H1 (cell line): ENCODE results near the gene CD151. TPM values are rescaled to one million over a fixed set of nuclear protein-coding genes. Genes with fewer than 3 reads are reported as not detected.

Source experiments
- BCL11A ChIP-seq, 2 experiments: IDR thresholded peaks; one replicate each; pipeline ENCODE4 v1.6.1; 2011; ENCODE audit warnings: low read depth in 2 of 2, low read length in 2 of 2, mild to moderate bottlenecking in 2 of 2
- EP300 ChIP-seq, 2 experiments: IDR thresholded peaks; 1 replicate in 1 of 2; 2 replicates in 1 of 2; pipeline ENCODE4 v1.6.1; 2011 to 2012; ENCODE audit warnings: low read depth in 2 of 2, low read length in 2 of 2, mild to moderate bottlenecking in 2 of 2, borderline replicate concordance in 1 of 2, inconsistent platforms in 1 of 2, moderate library complexity in 1 of 2
- JUN ChIP-seq: IDR thresholded peaks from 2 replicates; pipeline ENCODE4 v1.6.1; 2011; ENCODE audit warnings: low read depth, mild to moderate bottlenecking, improper control_type of control experiment, low read length
- MAFK ChIP-seq: IDR thresholded peaks from 2 replicates; pipeline ENCODE4 v1.6.1; 2012; ENCODE audit warnings: low read depth, mild to moderate bottlenecking, improper control_type of control experiment, low read length
- PHF8 ChIP-seq: fragments of 200-600 bp; sonication (generic); conservative IDR thresholded peaks from 2 replicates; pipeline ENCODE4 v1.7.1; 2012; ENCODE audit warnings: low read depth, mild to moderate bottlenecking, inconsistent platforms, low read length, moderate library complexity
- RBBP5 ChIP-seq: IDR thresholded peaks from 2 replicates; pipeline ENCODE4 v1.7.1; 2012; ENCODE audit warnings: low read depth, mild to moderate bottlenecking, inconsistent platforms, low read length, moderate library complexity, borderline replicate concordance
- SIX5 ChIP-seq: IDR thresholded peaks from 2 replicates; pipeline ENCODE4 v1.6.1; 2011; ENCODE audit warnings: mild to moderate bottlenecking, low read depth, low read length
- TAF7 ChIP-seq: optimal IDR thresholded peaks from 2 replicates; pipeline ENCODE3; 2011; ENCODE audit warnings: low read depth, mild to moderate bottlenecking, inconsistent platforms, low read length, moderate library complexity, borderline replicate concordance
- polyA plus RNA-seq, 7 experiments: library from polyadenylated mRNA; depleted of rRNA in 3 of 7; stranded (reverse) in 5 of 7; unstranded in 2 of 7; fragments of >200 nt in 5 of 7; fragments of 200-250 nt in 2 of 7; gene quantifications; 1 replicate in 5 of 7; 2 replicates in 1 of 7; 4 replicates in 1 of 7; pipeline versions ENCODE4 v1.2.1 to v1.2.3, GENCODE V29; 2011 to 2013; ENCODE audit warnings: missing spikeins in 2 of 7, mixed read lengths in 2 of 7
- total RNA-seq: library from RNA; stranded (reverse); fragmentation: NEBNext Ultra II Directional; extraction: Animal tissue kit (Norgen Biotek cat#: 25700); gene quantifications from 2 replicates; pipeline ENCODE4 v1.2.1, GENCODE V29; 2021

Gene CD151
- total and polyA plus RNA-seq, 2 of the 8 experiments (the other 6 are each of a cell fraction or from before 2014, with no cell fraction given) = 101 to 212 TPM

DNA sequence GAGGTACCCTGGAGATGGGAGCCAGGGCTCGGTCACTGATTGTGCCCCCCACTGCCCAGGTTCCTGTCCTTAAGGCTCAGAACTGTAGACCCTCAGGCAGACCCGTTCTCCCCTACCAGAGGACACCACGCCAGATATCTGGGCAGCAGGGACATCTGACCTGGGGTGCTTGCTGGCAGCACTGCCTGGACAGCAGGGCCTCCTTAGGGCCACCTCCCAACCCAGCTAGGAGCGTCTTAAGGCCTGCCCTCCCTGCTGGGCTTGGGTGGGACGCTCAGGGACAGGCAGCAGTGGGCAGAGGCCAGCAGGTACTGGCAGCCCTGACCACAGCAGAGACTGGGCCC, 6.5 kb downstream of the CD151 start (continued):
- TF ChIP-seq PHF8 (no peak), JUN (no peak), RBBP5 (no peak), EP300 (IDR thresholded peaks at IDR 0.05; ENCODE audit: borderline replicate concordance in 1 of 2, low read depth in 2 of 2, low read length in 2 of 2) (no peak), SIX5 (no peak), BCL11A (IDR thresholded peaks at IDR 0.05; ENCODE audit: low read depth in 2 of 2, low read length in 2 of 2) (no peak), TAF7 (no peak), MAFK (no peak)
